ENCODE results near the gene CYB561. TPM values are rescaled to one million over a fixed set of nuclear protein-coding genes. Genes with fewer than 3 reads are reported as not detected.
"Not testable (repeated sequence)": the region's sequence is repeated elsewhere in the genome, so short reads cannot be mapped to it uniquely, and the experiment has no call there.

The CYB561 gene
- total RNA-seq, 1 donor from 2014 or later: 49.9 TPM

GRCh38 chr17:63463771-63464170 lies 17.7 kb upstream of the CYB561 start:
- Histone ChIP-seq H3K4me1 (no peaks in the 10 kb centered on the region), H3K27me3 (ENCODE audit: low read depth) (no peaks in the 10 kb centered on the region), H3K27ac (no peak overlapping the region), H3K36me3 (no peaks in the 10 kb centered on the region), H3K9me3 (no peaks in the 10 kb centered on the region), H3K4me3 (no peak overlapping the region)
- ATAC-seq: no peak
- no peak for DNase-seq
- intact Hi-C loops (cut with DNase I): no loop called here
- no peak for TF ChIP-seq CTCF (IDR thresholded peaks at IDR 0.05)

- Histone ChIP-seq H3K27me3 (ENCODE audit: low read depth) (no peaks in the 10 kb centered on the region), H3K27ac (no peak overlapping the region), H3K4me3 (no peak overlapping the region), H3K9me3 (no peaks in the 10 kb centered on the region), H3K4me1 (no peaks in the 10 kb centered on the region), H3K36me3 (no peaks in the 10 kb centered on the region)
- DNase-seq (no peak), ATAC-seq (no peak)
- TF ChIP-seq CTCF (IDR thresholded peaks at IDR 0.05): no peak
- intact Hi-C loops (cut with DNase I): no loop called here
These were observed 13.9 kb upstream of the CYB561 start for GRCh38 chr17:63460018-63460417.

- H3K27ac ChIP-seq: no peak overlapping the region
- H3K27me3 ChIP-seq (ENCODE audit: low read depth): no peaks in the 10 kb centered on the region
- H3K36me3 ChIP-seq: no peaks in the 10 kb centered on the region
- no peak for TF ChIP-seq CTCF (IDR thresholded peaks at IDR 0.05)
- ATAC-seq: no peak
- H3K4me3 ChIP-seq: no peak overlapping the region
- H3K9me3 ChIP-seq: no peaks in the 10 kb centered on the region
- DNase-seq: no peak
- intact Hi-C loops (cut with DNase I): no loop called here
- no peaks in the 10 kb centered on the region for H3K4me1 ChIP-seq
These were observed 12.4 kb upstream of the CYB561 start for GRCh38 chr17:63458478-63458877.

GRCh38 chr17:63455417-63455816 lies 9.3 kb upstream of the CYB561 start:
- TF ChIP-seq CTCF (IDR thresholded peaks at IDR 0.05): no peak
- Histone ChIP-seq H3K4me3 (no peak overlapping the region), H3K27me3 (ENCODE audit: low read depth) (no peaks in the 10 kb centered on the region), H3K27ac (no peak overlapping the region), H3K4me1 (no peaks in the 10 kb centered on the region), H3K36me3 (no peaks in the 10 kb centered on the region), H3K9me3 (no peaks in the 10 kb centered on the region)
- no peak for DNase-seq
- intact Hi-C loops (cut with DNase I): no loop called here
- no peak for ATAC-seq

GRCh38 chr17:63454915-63455314 lies 8.8 kb upstream of the CYB561 start:
- Histone ChIP-seq H3K27me3 (ENCODE audit: low read depth) (no peaks in the 10 kb centered on the region), H3K4me1 (no peaks in the 10 kb centered on the region), H3K36me3 (no peaks in the 10 kb centered on the region), H3K27ac (no peak overlapping the region), H3K4me3 (no peak overlapping the region), H3K9me3 (no peaks in the 10 kb centered on the region)
- intact Hi-C loops (cut with DNase I): no loop called here
- no peak for TF ChIP-seq CTCF (IDR thresholded peaks at IDR 0.05)
- ATAC-seq: no peak
- no peak for DNase-seq

GRCh38 chr17:63454357-63454756 lies 8.3 kb upstream of the CYB561 start:
- DNase-seq; H3K27me3 ChIP-seq (ENCODE audit: low read depth); H3K4me3 ChIP-seq; H3K27ac ChIP-seq; H3K4me1 ChIP-seq; H3K9me3 ChIP-seq; H3K36me3 ChIP-seq; ATAC-seq; intact Hi-C loops (cut with DNase I): not testable (repeated sequence)

All from lower lobe of right lung (tissue), 2 donors.